Mammary epithelial cell (primary cell): ENCODE measurements around the gene LRMDA.

ENCODE experiments used
- CTCF ChIP-seq, 2 donors: IDR thresholded peaks in 1 of 2; conservative IDR thresholded peaks in 1 of 2; 2 replicates each; pipeline ENCODE4 v1.5.1; 2011 to 2012; ENCODE audit warnings: inconsistent platforms in 2 of 2, low read length in 2 of 2, mild to moderate bottlenecking in 2 of 2, control low read depth in 1 of 2, low read depth in 1 of 2; ENCODE audit not compliant: insufficient read depth in 1 of 2; ENCODE audit errors: extremely low read depth in 1 of 2
- EZH2 ChIP-seq: IDR thresholded peaks from 2 replicates; pipeline ENCODE4 v1.6.1; 2012; ENCODE audit warnings: low read length, inconsistent platforms, borderline replicate concordance

GRCh38 chr10:75672842-75673241 lies 241.4 kb downstream of the LRMDA start:
- TF ChIP-seq CTCF (conservative IDR thresholded peaks at IDR 0.05 in 1 of 2, IDR thresholded peaks at IDR 0.05 in 1 of 2; ENCODE audit: extremely low read depth in 1 of 2, insufficient read depth in 1 of 2, low read depth in 1 of 2, low read length in 2 of 2), result no peak
- TF ChIP-seq EZH2, result no peak
